ENCODE data around the gene TEAD1. TPM values are rescaled to one million over a fixed set of nuclear protein-coding genes. Genes with fewer than 3 reads are reported as not detected.

The TEAD1 gene
- total RNA-seq, 1 donor from 2014 or later, result 88.8 TPM

- peak; percentile 52 for DNase-seq (ENCODE audit: low spot score)
Measured at GRCh38 chr11:12893787-12894672, 219.8 kb downstream of the TEAD1 start.

- DNase-seq (ENCODE audit: low spot score), result no peak
Measured at GRCh38 chr11:12897390-12897789, 223.2 kb downstream of the TEAD1 start.

GRCh38 chr11:12897867-12898266, 223.6 kb downstream of the TEAD1 start:
- DNase-seq (ENCODE audit: low spot score), result no peak

GRCh38 chr11:12900496-12900895, 226.3 kb downstream of the TEAD1 start:
- DNase-seq (ENCODE audit: low spot score), result no peak

- DNase-seq (ENCODE audit: low spot score), result no peak
Measured at GRCh38 chr11:12901272-12901671, 227.1 kb downstream of the TEAD1 start.

GRCh38 chr11:12901874-12902481, 227.8 kb downstream of the TEAD1 start:
- no peak for DNase-seq (ENCODE audit: low spot score)

GRCh38 chr11:12902791-12903486, 228.7 kb downstream of the TEAD1 start:
- DNase-seq (ENCODE audit: low spot score), result no peak

- no peak for DNase-seq (ENCODE audit: low spot score)
Measured at GRCh38 chr11:12905435-12905834, 231.2 kb downstream of the TEAD1 start.

GRCh38 chr11:12906501-12906900, 232.3 kb downstream of the TEAD1 start:
- DNase-seq (ENCODE audit: low spot score), result no peak

- no peak for DNase-seq (ENCODE audit: low spot score)
Measured at GRCh38 chr11:12909879-12910278, 235.7 kb downstream of the TEAD1 start.

- peak; percentile 33 for DNase-seq (ENCODE audit: low spot score)
Measured at GRCh38 chr11:12914400-12914912, 240.2 kb downstream of the TEAD1 start.

GRCh38 chr11:12915093-12915492, 240.9 kb downstream of the TEAD1 start:
- no peak for DNase-seq (ENCODE audit: low spot score)

GRCh38 chr11:12917822-12918221, 243.6 kb downstream of the TEAD1 start:
- no peak for DNase-seq (ENCODE audit: low spot score)

GRCh38 chr11:12918667-12919066, 244.4 kb downstream of the TEAD1 start:
- DNase-seq (ENCODE audit: low spot score), result no peak

GRCh38 chr11:12922418-12922817, 248.2 kb downstream of the TEAD1 start:
- DNase-seq (ENCODE audit: low spot score), result no peak

GRCh38 chr11:12922980-12923507, 248.8 kb downstream of the TEAD1 start:
- DNase-seq (ENCODE audit: low spot score), result no peak

GRCh38 chr11:12924650-12925049, 250.4 kb downstream of the TEAD1 start:
- DNase-seq (ENCODE audit: low spot score), result no peak

GRCh38 chr11:12925520-12925919, 251.3 kb downstream of the TEAD1 start:
- DNase-seq (ENCODE audit: low spot score), result no peak

GRCh38 chr11:12927221-12927620, 253.0 kb downstream of the TEAD1 start:
- DNase-seq (ENCODE audit: low spot score), result no peak

- no peak for DNase-seq (ENCODE audit: low spot score)
Measured at GRCh38 chr11:12927886-12928285, 253.7 kb downstream of the TEAD1 start.

- no peak for DNase-seq (ENCODE audit: low spot score)
Measured at GRCh38 chr11:12930850-12931249, 256.6 kb downstream of the TEAD1 start.

- DNase-seq (ENCODE audit: low spot score), result no peak
Measured at GRCh38 chr11:12932485-12932884, 258.3 kb downstream of the TEAD1 start.

All from mucosa of gallbladder (tissue), 1 donor.